Spleen (tissue), 11 donors: Measurements from ENCODE around the gene UQCRC2. TPM values are rescaled to one million over a fixed set of nuclear protein-coding genes. Genes with fewer than 3 reads are reported as not detected.

Experiments used
- DNase-seq: peaks from one replicate; pipeline ENCODE4 v3.0.0-alpha.2; 2020
- H3K27ac ChIP-seq, 8 donors: fragments of 200-600 bp; sonication (generic) in 7 of 8; 1 replicate in 4 of 8; 2 replicates in 4 of 8; pipeline versions ENCODE4 v1.5.0 to v1.8.0; 2016 to 2021; ENCODE audit warnings: inconsistent platforms in 4 of 8, mild to moderate bottlenecking in 4 of 8, moderate library complexity in 1 of 8
- H3K27me3 ChIP-seq, 7 donors: fragments of 200-600 bp; sonication (generic) in 6 of 7; replicated peaks in 1 of 7; 1 replicate in 4 of 7; 2 replicates in 3 of 7; pipeline versions ENCODE4 v1.5.0 to v1.8.0; 2016 to 2021; ENCODE audit warnings: inconsistent platforms in 3 of 7, mild to moderate bottlenecking in 1 of 7
- H3K36me3 ChIP-seq, 6 donors: fragments of 200-600 bp; sonication (generic) in 5 of 6; 1 replicate in 4 of 6; 2 replicates in 2 of 6; pipeline versions ENCODE4 v1.5.0 to v1.8.0; 2016 to 2021; ENCODE audit warnings: inconsistent platforms in 2 of 6
- H3K4me1 ChIP-seq, 6 donors: fragments of 200-600 bp; sonication (generic) in 5 of 6; 1 replicate in 3 of 6; 2 replicates in 3 of 6; pipeline versions ENCODE4 v1.5.0 to v1.8.0; 2016 to 2021; ENCODE audit warnings: inconsistent platforms in 3 of 6
- H3K4me3 ChIP-seq, 8 donors: fragments of 200-600 bp; sonication (generic) in 7 of 8; 1 replicate in 4 of 8; 2 replicates in 4 of 8; pipeline versions ENCODE4 v1.5.0 to v1.8.0; 2016 to 2021; ENCODE audit warnings: inconsistent platforms in 4 of 8, mild to moderate bottlenecking in 4 of 8, moderate library complexity in 2 of 8
- H3K9me3 ChIP-seq, 8 donors: fragments of 200-600 bp; sonication (generic) in 7 of 8; 1 replicate in 4 of 8; 2 replicates in 4 of 8; pipeline versions ENCODE4 v1.5.0 to v1.8.0; 2016 to 2021; ENCODE audit warnings: inconsistent platforms in 4 of 8
- CTCF ChIP-seq, 11 experiments: fragments of 200-600 bp in 7 of 11; fragments of 450-650 bp in 4 of 11; sonication (generic) in 4 of 11; IDR thresholded peaks in 8 of 11; conservative IDR thresholded peaks in 3 of 11; 1 replicate in 7 of 11; 2 replicates in 4 of 11; pipeline versions ENCODE4 v1.4.0 to v1.8.0; 2016 to 2021; ENCODE audit warnings: antibody characterized with exemption in 11 of 11, inconsistent platforms in 4 of 11, mild to moderate bottlenecking in 1 of 11
- POLR2A ChIP-seq, 3 donors: fragments of 450-650 bp; IDR thresholded peaks; one replicate each; pipeline ENCODE4 v1.5.1; 2017; ENCODE audit warnings: antibody characterized with exemption in 3 of 3, mild to moderate bottlenecking in 1 of 3
- POLR2AphosphoS5 ChIP-seq, 3 donors: sonication (generic); formaldehyde crosslinking; IDR thresholded peaks; one replicate each; pipeline ENCODE4 v1.5.1; 2017; ENCODE audit warnings: antibody characterized with exemption in 3 of 3
- WGBS, 5 donors: extraction: QIAGEN DNeasy Blood & Tissue Kit in 3 of 5; methylation state at CpG; one replicate each; pipeline versions ENCODE4 v1.1.5 to v1.1.7; 2013 to 2018; 5-methylcytosine and 5-hydroxymethylcytosine counted together
- intact Hi-C: fragments of 100-400 bp; cut with DNase I; formaldehyde crosslinking; loops from one replicate; pipeline ENCODE4 v1.15.0; 2023; ENCODE audit warnings: low total_unique reads
- polyA plus RNA-seq, 3 donors: library from polyadenylated mRNA; stranded (reverse); fragments of 200-250 nt; gene quantifications; one replicate each; pipeline ENCODE4 v1.2.1, GENCODE V29; 2013
- total RNA-seq, 7 donors: library from RNA; depleted of rRNA in 3 of 7; stranded (reverse); fragments of >200 nt in 3 of 7; fragmentation: NEBNext Ultra II Directional in 4 of 7; extraction: Animal tissue kit (Norgen Biotek cat#: 25700) in 4 of 7; gene quantifications; one replicate each; pipeline versions ENCODE4 v1.1.0 to v1.2.1, GENCODE V29; 2016 to 2021
- donor health status: healthy with polysubstance abuse.
- donor health status: DM: no; HTN: no; CAD: no; lungs with moderate emphysema.
- donor health status: DM: no; HTN: no; CAD: no.
- donor health status: Bipolar disorder and iron deficiency.
- donor health status: healthy.
- donor health status: DM: no; HTN: no; CAD: no.
- donor health status: DM: yes; HTN: yes; CAD: no.

UQCRC2 gene
- total and polyA plus RNA-seq, 10 donors, result 75.1 to 172 (median 139) TPM

- Histone ChIP-seq H3K36me3 (peaks cover 0 to 26% (median 0%) of the 10 kb centered on the region in 6 donors), H3K27me3 (no peaks in the 10 kb centered on the region), H3K27ac (no peak overlapping the region), H3K4me1 (peaks cover 5 to 30% (median 16%) of the 10 kb centered on the region in 6 donors), H3K9me3 (peaks cover 0 to 9% (median 0%) of the 10 kb centered on the region in 8 donors), H3K4me3 (no peak overlapping the region)
- TF ChIP-seq POLR2A (IDR thresholded peaks at IDR 0.05), result no peak
- no peak for TF ChIP-seq CTCF (IDR thresholded peaks at IDR 0.05 in 8 of 11, conservative IDR thresholded peaks at IDR 0.05 in 3 of 11)
- no peak for TF ChIP-seq POLR2AphosphoS5 (IDR thresholded peaks at IDR 0.05)
- intact Hi-C loops, result no loop called here
- WGBS, 5 donors, result 61 to 77% (median 63%) methylated on average over 2 of the region's 2 CpGs
- DNase-seq, result no peak
Measured at GRCh38 chr16:22027633-22028032, 74.5 kb downstream of the UQCRC2 start.

- H3K27ac ChIP-seq, result no peak overlapping the region
- no peak for DNase-seq
- intact Hi-C loops, result no loop called here
- H3K9me3 ChIP-seq, result peaks cover 0 to 9% (median 0%) of the 10 kb centered on the region in 8 donors
- H3K27me3 ChIP-seq, result no peaks in the 10 kb centered on the region
- 84 to 92% (median 87%) methylated on average over 4 of the region's 4 CpGs for WGBS, 5 donors
- no peak overlapping the region for H3K4me3 ChIP-seq
- TF ChIP-seq CTCF (IDR thresholded peaks at IDR 0.05 in 8 of 11, conservative IDR thresholded peaks at IDR 0.05 in 3 of 11) (no peak), POLR2AphosphoS5 (IDR thresholded peaks at IDR 0.05) (no peak), POLR2A (IDR thresholded peaks at IDR 0.05) (no peak)
- H3K36me3 ChIP-seq, result peaks cover 0 to 35% (median 0%) of the 10 kb centered on the region in 6 donors
- H3K4me1 ChIP-seq, result peaks cover 5 to 25% (median 17%) of the 10 kb centered on the region in 6 donors
Measured at GRCh38 chr16:22029632-22030031, 76.5 kb downstream of the UQCRC2 start.

- 91 to 97% (median 96%) methylated on average over 6 of the region's 6 CpGs for WGBS, 5 donors
- Histone ChIP-seq H3K27ac (no peak overlapping the region), H3K9me3 (peaks cover 0 to 9% (median 0%) of the 10 kb centered on the region in 8 donors), H3K27me3 (no peaks in the 10 kb centered on the region), H3K4me3 (no peak overlapping the region), H3K36me3 (peaks cover 0 to 35% (median 0%) of the 10 kb centered on the region in 6 donors), H3K4me1 (peaks cover 5 to 30% (median 20%) of the 10 kb centered on the region in 6 donors)
- TF ChIP-seq POLR2A (IDR thresholded peaks at IDR 0.05) (no peak), POLR2AphosphoS5 (IDR thresholded peaks at IDR 0.05) (no peak), CTCF (IDR thresholded peaks at IDR 0.05 in 8 of 11, conservative IDR thresholded peaks at IDR 0.05 in 3 of 11) (no peak)
- intact Hi-C loops, result no loop called here
- DNase-seq, result no peak
Measured at GRCh38 chr16:22030087-22030812, 77.1 kb downstream of the UQCRC2 start.

GRCh38 chr16:22031483-22032083, 78.4 kb downstream of the UQCRC2 start:
- no peak overlapping the region for H3K27ac ChIP-seq
- DNase-seq, result no peak
- intact Hi-C loops, result no loop called here
- H3K9me3 ChIP-seq, result peaks cover 0 to 9% (median 0%) of the 10 kb centered on the region in 8 donors
- H3K36me3 ChIP-seq, result peaks cover 0 to 42% (median 0%) of the 10 kb centered on the region in 6 donors
- 43 to 92% (median 87%) methylated on average over 2 of the region's 2 CpGs for WGBS, 5 donors
- no peak overlapping the region for H3K4me3 ChIP-seq
- TF ChIP-seq CTCF (IDR thresholded peaks at IDR 0.05 in 8 of 11, conservative IDR thresholded peaks at IDR 0.05 in 3 of 11), result no peak
- TF ChIP-seq POLR2AphosphoS5 (IDR thresholded peaks at IDR 0.05), result no peak
- TF ChIP-seq POLR2A (IDR thresholded peaks at IDR 0.05), result no peak
- no peaks in the 10 kb centered on the region for H3K27me3 ChIP-seq
- peaks cover 5 to 30% (median 13%) of the 10 kb centered on the region in 6 donors for H3K4me1 ChIP-seq
